Glomerular endothelial cell (primary cell): Measurements from ENCODE around the gene FAM24B. TPM values are rescaled to one million over a fixed set of nuclear protein-coding genes. Genes with fewer than 3 reads are reported as not detected.
"Not testable (repeated sequence)": the region's sequence is repeated elsewhere in the genome, so short reads cannot be mapped to it uniquely, and the experiment has no call there.

Source experiments
- DNase-seq: peaks from one replicate; pipeline ENCODE4 v3.0.0-alpha.2; 2011; ENCODE audit warnings: low read depth, low spot score; ENCODE audit errors: extremely low read depth
- total RNA-seq: library from RNA; depleted of rRNA; stranded (reverse); fragments of >200 nt; gene quantifications from 2 replicates; pipeline ENCODE4 v1.2.3, GENCODE V29; 2015

FAM24B gene
- total RNA-seq, 1 donor from 2014 or later = 4.7 TPM

GRCh38 chr10:122861711-122862161 lies 17.6 kb downstream of the FAM24B start:
- DNase-seq = peak; percentile 73

- no peak for DNase-seq
Observed at GRCh38 chr10:122859527-122859926, 19.9 kb downstream of the FAM24B start.

- not testable (repeated sequence) for DNase-seq
Observed at GRCh38 chr10:122858042-122858441, 21.3 kb downstream of the FAM24B start.

- DNase-seq = no peak
Observed at GRCh38 chr10:122856902-122857301, 22.5 kb downstream of the FAM24B start.

- DNase-seq = no peak
Observed at GRCh38 chr10:122855745-122856144, 23.6 kb downstream of the FAM24B start.

GRCh38 chr10:122854648-122855047 lies 24.7 kb downstream of the FAM24B start:
- no peak for DNase-seq

- DNase-seq = no peak
Observed at GRCh38 chr10:122853665-122854313, 25.6 kb downstream of the FAM24B start.

GRCh38 chr10:122852261-122852660 lies 27.1 kb downstream of the FAM24B start:
- DNase-seq = no peak

- DNase-seq = peak; percentile 72
Observed at GRCh38 chr10:122850705-122851640, 28.4 kb downstream of the FAM24B start.

GRCh38 chr10:122849900-122850605 lies 29.3 kb downstream of the FAM24B start:
- no peak for DNase-seq

- no peak for DNase-seq
Observed at GRCh38 chr10:122849090-122849489, 30.3 kb downstream of the FAM24B start.

GRCh38 chr10:122847782-122848604 lies 31.4 kb downstream of the FAM24B start:
- no peak for DNase-seq

GRCh38 chr10:122845783-122846332 lies 33.5 kb downstream of the FAM24B start, which contains the start of gene CUZD1:
Gene CUZD1, minus strand, starts transcription at chr10:122845857. Its CDS starts 14 bp downstream, at chr10:122845843.
- DNase-seq = no peak

- no peak for DNase-seq
Observed at GRCh38 chr10:122844146-122844545, 35.2 kb downstream of the FAM24B start.

- DNase-seq = no peak
Observed at GRCh38 chr10:122841569-122841968, 37.8 kb downstream of the FAM24B start.

- no peak for DNase-seq
Observed at GRCh38 chr10:122839505-122839904, 39.9 kb downstream of the FAM24B start.

GRCh38 chr10:122838880-122839279 lies 40.5 kb downstream of the FAM24B start:
- no peak for DNase-seq

GRCh38 chr10:122835908-122836307 lies 43.5 kb downstream of the FAM24B start:
- no peak for DNase-seq

- DNase-seq = no peak
Observed at GRCh38 chr10:122830965-122831353, 48.4 kb downstream of the FAM24B start.
